Activated CD4-positive, alpha-beta memory T cell treated with anti-CD3 and anti-CD28 coated beads, Interleukin-2, amount 10 ng/mL, durations not matched to agents 7 days and 5 days (primary cell): ENCODE results near the gene FAM174C. TPM values are rescaled to one million over a fixed set of nuclear protein-coding genes. Genes with fewer than 3 reads are reported as not detected.
A peak's percentile ranks its signal among the peaks of the same experiment; 100 is the strongest.

Experiments
- CTCF ChIA-PET: fragments of 350-600 bp; sonication (Branson Sonifier 250); formaldehyde crosslinking; loops from one replicate; lab custom pipeline; 2021; ENCODE audit warnings: antibody characterized with exemption, inconsistent platforms; lab: Charles Lee
- POLR2A ChIA-PET: fragments of 350-600 bp; sonication (Branson Sonifier 250); formaldehyde crosslinking; loops from one replicate; lab custom pipeline; 2021; ENCODE audit warnings: antibody characterized with exemption; lab: Charles Lee
- DNase-seq: peaks from one replicate; pipeline ENCODE4 v3.0.0-alpha.2; 2020
- H3K27ac Mint-ChIP-seq: one replicate; pipeline ENCODE4 v1.8.0; 2021; ENCODE audit warnings: mild to moderate bottlenecking, mixed read lengths
- H3K27me3 Mint-ChIP-seq: one replicate; pipeline ENCODE4 v1.8.0; 2021; ENCODE audit warnings: mixed read lengths
- H3K36me3 Mint-ChIP-seq: one replicate; pipeline ENCODE4 v1.8.0; 2021; ENCODE audit warnings: low read depth, mixed read lengths
- H3K4me1 Mint-ChIP-seq: one replicate; pipeline ENCODE4 v1.8.0; 2021; ENCODE audit warnings: mixed read lengths
- H3K4me3 Mint-ChIP-seq: one replicate; pipeline ENCODE4 v1.8.0; 2021; ENCODE audit warnings: mild to moderate bottlenecking, mixed read lengths
- H3K9me3 Mint-ChIP-seq: one replicate; pipeline ENCODE4 v1.8.0; 2021; ENCODE audit warnings: mixed read lengths
- total RNA-seq, 2 experiments: library from RNA; stranded (reverse); gene quantifications; one replicate each; pipeline ENCODE4 v1.2.3, GENCODE V29; 2021

FAM174C gene
- total RNA-seq, 2 experiments from 2014 or later, result 45.9 to 50.1 TPM

DNA sequence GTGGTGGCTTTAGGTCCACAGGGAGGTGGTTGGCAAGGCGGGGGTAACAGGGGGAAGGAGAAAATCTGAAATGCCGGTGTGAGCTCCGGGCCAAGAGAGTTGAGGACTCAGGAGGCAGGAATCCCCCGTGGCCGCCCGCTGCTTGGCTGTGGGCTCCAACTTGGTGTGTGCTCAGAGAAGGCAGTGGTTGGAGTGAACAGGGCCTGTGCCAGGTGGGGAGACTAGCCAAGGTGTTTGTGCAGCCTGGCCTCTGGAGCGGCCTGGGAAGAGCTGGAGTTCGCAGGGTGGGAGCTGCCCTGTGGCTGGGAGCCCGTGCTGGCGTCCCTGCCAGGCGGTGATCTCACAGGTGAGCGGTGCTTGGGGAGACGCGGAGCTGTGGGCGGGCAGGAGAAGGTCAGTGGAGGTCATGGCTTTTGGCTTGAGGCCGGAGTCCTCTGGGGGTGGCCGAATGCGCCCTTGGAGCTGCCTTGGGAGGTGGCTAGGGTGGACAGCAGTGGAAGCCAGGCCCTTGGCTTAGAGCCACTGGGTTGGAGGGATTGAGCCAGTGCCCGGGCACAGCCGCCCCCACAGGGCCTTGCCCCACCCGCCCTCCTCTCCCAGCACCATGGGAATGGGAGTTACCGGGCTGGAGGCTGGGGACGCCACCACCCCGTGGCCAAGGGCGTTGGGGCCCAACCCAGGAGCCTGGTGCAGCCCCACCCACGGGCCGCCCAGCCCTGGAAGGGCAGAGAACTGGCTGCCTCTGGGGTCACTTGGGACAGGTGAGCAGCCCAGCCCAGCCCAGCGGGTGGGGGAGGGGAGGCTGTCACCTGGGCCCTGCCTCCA is 13.3 kb upstream of the FAM174C start:
- no peaks in the 10 kb centered on the region for H3K9me3 Mint-ChIP-seq
- peak overlapping the region; percentile 94 for H3K27ac Mint-ChIP-seq
- H3K27me3 Mint-ChIP-seq, result no peaks in the 10 kb centered on the region
- peak overlapping the region; percentile 93 for H3K4me3 Mint-ChIP-seq
- POLR2A ChIA-PET, result interaction anchor here (0.6 to 10.9 kb wide), 7 partner anchors 6 to 48 kb away, joined by 3 to 162 read pairs (median 8); partner anchors contain the start of genes CIRBP and FAM174C
- peaks cover 58% of the 10 kb centered on the region for H3K4me1 Mint-ChIP-seq
- DNase-seq, result no peak
- peaks cover 31% of the 10 kb centered on the region for H3K36me3 Mint-ChIP-seq
- CTCF ChIA-PET, result interaction anchor here (11.2 kb wide), 1 partner anchor 17 kb away, joined by 412 read pairs; no protein-coding TSS in a partner anchor

DNA sequence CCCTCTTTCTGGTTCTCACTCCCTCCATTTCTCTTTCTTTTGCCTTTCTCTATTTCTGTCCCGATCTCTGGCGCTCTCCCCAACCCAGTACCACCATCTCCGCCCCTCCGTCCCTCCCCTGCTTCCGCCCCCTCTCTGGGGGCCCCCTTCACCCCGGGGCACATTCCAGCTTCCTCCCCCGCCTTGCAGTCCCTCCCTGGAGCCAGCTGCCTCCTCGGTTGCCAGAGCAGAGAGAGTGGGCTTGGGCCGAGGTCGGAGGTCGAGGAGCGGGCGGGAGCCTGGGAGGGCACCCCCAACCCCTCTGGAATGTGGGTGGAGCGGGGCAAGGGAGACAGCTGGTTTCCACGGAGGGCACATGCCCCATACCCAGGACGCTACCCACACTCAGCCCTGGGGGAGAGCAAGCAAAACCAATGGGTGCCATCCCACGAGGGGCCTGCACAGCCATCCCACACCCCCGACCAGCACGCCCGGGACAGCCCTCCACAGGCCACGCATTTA is 12.7 kb upstream of the FAM174C start:
- Mint-ChIP-seq H3K27ac (no peak overlapping the region), H3K36me3 (peaks cover 26% of the 10 kb centered on the region), H3K4me3 (peak overlapping the region; percentile 24), H3K4me1 (peaks cover 60% of the 10 kb centered on the region), H3K27me3 (peaks cover 3% of the 10 kb centered on the region), H3K9me3 (no peaks in the 10 kb centered on the region)
- no peak for DNase-seq
- POLR2A ChIA-PET, result interaction anchor here (3.8 to 10.9 kb wide), 2 partner anchors 10 to 18 kb away, joined by 27 to 162 read pairs; no protein-coding TSS in a partner anchor
- CTCF ChIA-PET, result interaction anchor here (11.2 kb wide), 1 partner anchor 18 kb away, joined by 412 read pairs; no protein-coding TSS in a partner anchor

DNA sequence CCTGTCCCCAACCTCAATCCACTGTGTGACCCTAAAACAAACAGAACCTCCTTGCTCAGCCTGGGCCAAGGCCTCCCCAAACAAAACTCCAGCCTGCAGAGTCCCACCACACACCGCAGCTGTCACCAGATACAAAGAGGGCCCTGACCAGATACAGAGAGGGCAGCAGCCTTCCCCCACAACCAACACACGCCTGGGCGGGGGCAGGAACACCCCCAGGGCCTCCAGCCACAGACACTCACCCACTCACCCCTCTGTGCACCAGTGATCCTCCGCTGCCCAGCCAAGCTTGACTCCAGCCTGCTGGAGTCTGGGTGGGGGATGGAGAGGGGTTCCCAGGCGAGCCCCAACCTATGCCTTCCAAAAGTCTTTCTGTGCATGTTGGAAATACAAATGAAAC is 12.1 kb upstream of the FAM174C start:
- Mint-ChIP-seq H3K4me3 (peak overlapping the region; percentile 41), H3K27me3 (peaks cover 3% of the 10 kb centered on the region), H3K4me1 (peaks cover 58% of the 10 kb centered on the region), H3K27ac (no peak overlapping the region), H3K36me3 (peaks cover 21% of the 10 kb centered on the region), H3K9me3 (no peaks in the 10 kb centered on the region)
- ChIA-PET CTCF (interaction anchor here (11.2 kb wide), 1 partner anchor 18 kb away, joined by 412 read pairs; no protein-coding TSS in a partner anchor), POLR2A (interaction anchor here (3.8 to 10.9 kb wide), 2 partner anchors 11 to 19 kb away, joined by 27 to 162 read pairs; no protein-coding TSS in a partner anchor)
- DNase-seq, result no peak

DNA sequence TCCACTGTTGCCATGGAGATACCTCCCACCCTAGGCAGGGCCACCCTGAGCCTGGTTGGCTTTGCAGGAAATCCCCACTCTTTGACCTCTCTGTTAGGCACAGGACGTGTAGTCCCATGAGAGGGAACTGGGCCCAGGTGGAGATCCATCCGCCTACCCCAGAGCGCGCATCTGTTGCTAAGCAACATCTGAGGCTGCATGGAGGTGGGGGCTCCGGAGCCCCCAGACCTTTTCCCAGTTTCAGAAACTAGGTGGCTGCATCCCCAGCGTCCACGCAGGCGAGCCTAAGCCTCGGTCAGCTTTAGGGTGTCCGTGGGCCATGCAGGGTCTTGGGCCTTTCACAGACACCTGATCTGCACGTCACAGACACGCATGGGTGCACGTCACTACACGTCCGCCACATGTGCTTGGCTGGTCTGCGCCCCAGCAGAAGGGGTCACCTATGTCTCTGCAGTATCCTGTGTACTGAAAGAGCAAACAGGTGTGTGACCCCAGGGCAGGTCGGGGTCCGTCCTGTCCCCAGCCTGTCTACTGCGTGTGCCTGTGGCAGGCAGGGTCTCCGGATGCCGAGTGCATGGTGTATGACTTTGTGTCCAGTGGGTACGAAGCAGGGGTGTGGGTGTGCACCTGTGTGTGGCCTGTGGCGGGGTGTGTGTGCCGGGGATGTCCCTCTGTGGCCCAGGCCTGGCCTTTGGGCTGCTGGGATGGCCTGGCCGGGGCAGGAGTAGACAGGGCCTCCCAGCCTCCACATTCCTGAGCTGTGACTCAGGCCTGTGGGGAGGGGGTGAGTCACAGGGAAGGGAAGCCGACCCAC is 10.3 kb upstream of the FAM174C start:
- Mint-ChIP-seq H3K4me1 (peaks cover 51% of the 10 kb centered on the region), H3K27ac (peak overlapping the region; percentile 65)
- no peak for DNase-seq

DNA sequence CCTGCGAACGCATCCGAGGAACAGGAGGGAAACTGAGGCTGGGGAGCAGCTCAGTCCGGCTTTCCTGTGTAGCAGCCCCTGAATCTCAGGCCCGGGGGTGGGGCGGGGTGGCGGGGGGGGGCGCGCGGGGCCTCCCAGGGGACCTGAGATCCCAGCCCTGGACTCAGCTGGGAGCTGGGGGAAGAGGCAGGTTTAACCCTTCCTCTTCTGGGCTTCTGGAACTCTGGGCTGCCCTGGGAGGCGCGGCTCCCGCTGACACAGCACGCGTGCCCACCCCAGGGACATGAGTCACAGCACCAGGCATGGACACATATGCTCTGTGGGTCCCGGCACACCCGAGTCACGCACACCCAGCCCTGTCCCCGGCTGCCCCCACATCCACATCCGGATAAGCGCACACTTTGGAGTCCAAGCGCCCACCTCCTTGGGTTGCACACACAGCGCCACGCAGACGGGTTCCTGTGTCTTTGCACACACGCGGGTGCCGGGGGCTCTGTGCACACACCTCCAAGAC is 9.7 kb upstream of the FAM174C start:
- Mint-ChIP-seq H3K27ac (peak overlapping the region; percentile 52), H3K4me1 (peaks cover 57% of the 10 kb centered on the region), H3K9me3 (no peaks in the 10 kb centered on the region), H3K36me3 (peaks cover 16% of the 10 kb centered on the region), H3K4me3 (peak overlapping the region; percentile 58), H3K27me3 (peaks cover 3% of the 10 kb centered on the region)
- peak; percentile 59 for DNase-seq
- ChIA-PET CTCF (interaction anchor here (1.0 to 11.2 kb wide), 7 partner anchors 12 to 244 kb away, joined by 3 to 412 read pairs (median 5); partner anchors contain the start of gene RNU6-2), POLR2A (interaction anchor here (1.0 to 10.9 kb wide), 6 partner anchors 8 to 198 kb away, joined by 5 to 266 read pairs (median 67); partner anchors contain the start of genes ARHGAP45, ATP5F1D, FAM174C and MIDN)

More for the DNA sequence above, 10.3 kb upstream of the FAM174C start:
- H3K36me3 Mint-ChIP-seq, result peaks cover 10% of the 10 kb centered on the region
- CTCF ChIA-PET, result interaction anchor here (1.4 to 11.2 kb wide), 4 partner anchors 11 to 244 kb away, joined by 3 to 412 read pairs (median 24); partner anchors contain the start of gene RNU6-2
- H3K27me3 Mint-ChIP-seq, result peaks cover 3% of the 10 kb centered on the region
- POLR2A ChIA-PET, result interaction anchor here (0.9 to 10.9 kb wide), 5 partner anchors 7 to 21 kb away, joined by 4 to 266 read pairs (median 119); partner anchors contain the start of genes ATP5F1D and FAM174C
- peak overlapping the region; percentile 44 for H3K4me3 Mint-ChIP-seq
- no peaks in the 10 kb centered on the region for H3K9me3 Mint-ChIP-seq

DNA sequence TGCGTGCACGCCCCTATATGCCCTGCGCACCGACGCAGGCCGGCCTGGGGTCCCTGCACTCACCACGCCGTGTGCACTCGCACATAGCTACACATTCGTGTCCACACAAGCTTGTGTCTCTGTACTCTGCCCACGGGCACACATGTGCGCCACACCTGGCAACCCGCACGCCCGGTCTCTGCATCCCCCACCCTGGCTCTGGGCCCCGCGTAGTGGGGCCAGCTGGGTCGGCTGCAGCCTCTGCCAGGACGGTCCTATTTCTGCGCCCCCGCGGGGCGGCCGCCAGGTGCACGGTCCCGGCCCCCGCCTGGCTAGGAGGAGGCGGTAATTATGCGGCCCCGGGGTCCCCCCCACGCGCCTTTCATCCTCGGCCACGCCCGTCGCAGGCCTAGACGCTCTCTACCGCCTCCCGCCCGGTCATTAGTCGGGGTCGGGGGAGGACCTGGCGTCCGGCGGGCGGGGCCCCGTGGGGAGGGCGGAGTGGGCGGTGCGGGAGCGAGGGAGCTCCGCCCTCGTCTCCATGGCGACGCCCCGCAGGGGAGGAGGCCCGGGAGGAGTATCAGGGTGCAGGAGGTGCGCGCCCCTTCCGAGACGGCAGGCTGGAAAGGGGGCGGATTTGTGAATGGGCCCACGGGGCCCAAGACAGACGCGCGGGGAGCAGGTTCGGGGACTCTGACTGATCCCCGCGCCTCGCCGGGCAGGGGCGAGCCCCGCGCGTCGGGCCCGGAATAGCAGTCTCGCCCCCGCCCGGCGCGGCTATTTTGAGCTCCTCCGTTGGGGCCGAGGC is 9.0 kb upstream of the FAM174C start:
- Mint-ChIP-seq H3K4me1 (peaks cover 62% of the 10 kb centered on the region), H3K36me3 (peaks cover 22% of the 10 kb centered on the region), H3K9me3 (no peaks in the 10 kb centered on the region), H3K27me3 (peaks cover 3% of the 10 kb centered on the region), H3K27ac (peak overlapping the region; percentile 52), H3K4me3 (peak overlapping the region; percentile 58)
- CTCF ChIA-PET, result interaction anchor here (0.6 to 11.2 kb wide), 19 partner anchors 9 to 619 kb away, joined by 3 to 412 read pairs (median 3); partner anchors contain the start of genes ABHD17A, ARHGAP45, ATP5F1D and FAM174C
- POLR2A ChIA-PET, result interaction anchor here (0.7 to 10.9 kb wide), 8 partner anchors 8 to 199 kb away, joined by 3 to 266 read pairs (median 14); partner anchors contain the start of genes ARHGAP45, ATP5F1D, FAM174C and MIDN
- peak; percentile 92 for DNase-seq

DNA sequence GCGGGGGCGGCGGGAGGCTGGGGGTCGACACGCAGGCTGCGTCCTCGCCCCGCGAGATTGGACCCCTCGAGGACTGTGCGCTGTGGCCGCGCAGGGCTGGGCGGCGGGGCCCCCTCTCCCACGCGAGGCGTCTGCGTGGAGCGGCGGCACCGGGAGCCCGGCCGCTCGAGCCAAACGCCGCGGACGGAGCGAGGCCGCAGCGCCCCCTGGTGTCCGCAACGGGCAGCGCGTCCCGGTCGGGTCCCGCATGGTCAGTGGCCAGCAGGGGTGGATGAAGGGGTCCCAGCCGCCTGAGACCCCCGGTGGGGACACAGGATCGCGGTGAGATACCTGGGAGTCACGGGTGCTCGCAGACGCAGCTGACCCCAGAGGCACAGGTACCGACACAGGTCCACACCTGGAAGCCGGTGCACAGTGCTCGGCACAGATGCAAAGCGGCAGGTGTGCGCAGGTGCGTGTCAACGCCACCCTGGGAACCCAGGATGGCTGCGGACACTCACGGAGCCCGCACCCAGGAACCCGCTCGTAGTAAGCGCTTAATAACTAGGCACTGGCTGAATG is 8.3 kb upstream of the FAM174C start:
- peak; percentile 76 for DNase-seq
- Mint-ChIP-seq H3K9me3 (no peaks in the 10 kb centered on the region), H3K27ac (no peak overlapping the region), H3K4me1 (peaks cover 62% of the 10 kb centered on the region), H3K27me3 (peaks cover 3% of the 10 kb centered on the region), H3K4me3 (peak overlapping the region; percentile 27), H3K36me3 (peaks cover 23% of the 10 kb centered on the region)
- ChIA-PET POLR2A (interaction anchor here (1.0 to 10.9 kb wide), 8 partner anchors 9 to 200 kb away, joined by 3 to 266 read pairs (median 14); partner anchors contain the start of genes ARHGAP45, ATP5F1D, FAM174C and MIDN), CTCF (interaction anchor here (0.6 to 11.2 kb wide), 17 partner anchors 8 to 618 kb away, joined by 3 to 412 read pairs (median 4); partner anchors contain the start of genes ABHD17A, ARHGAP45, ATP5F1D and FAM174C)

DNA sequence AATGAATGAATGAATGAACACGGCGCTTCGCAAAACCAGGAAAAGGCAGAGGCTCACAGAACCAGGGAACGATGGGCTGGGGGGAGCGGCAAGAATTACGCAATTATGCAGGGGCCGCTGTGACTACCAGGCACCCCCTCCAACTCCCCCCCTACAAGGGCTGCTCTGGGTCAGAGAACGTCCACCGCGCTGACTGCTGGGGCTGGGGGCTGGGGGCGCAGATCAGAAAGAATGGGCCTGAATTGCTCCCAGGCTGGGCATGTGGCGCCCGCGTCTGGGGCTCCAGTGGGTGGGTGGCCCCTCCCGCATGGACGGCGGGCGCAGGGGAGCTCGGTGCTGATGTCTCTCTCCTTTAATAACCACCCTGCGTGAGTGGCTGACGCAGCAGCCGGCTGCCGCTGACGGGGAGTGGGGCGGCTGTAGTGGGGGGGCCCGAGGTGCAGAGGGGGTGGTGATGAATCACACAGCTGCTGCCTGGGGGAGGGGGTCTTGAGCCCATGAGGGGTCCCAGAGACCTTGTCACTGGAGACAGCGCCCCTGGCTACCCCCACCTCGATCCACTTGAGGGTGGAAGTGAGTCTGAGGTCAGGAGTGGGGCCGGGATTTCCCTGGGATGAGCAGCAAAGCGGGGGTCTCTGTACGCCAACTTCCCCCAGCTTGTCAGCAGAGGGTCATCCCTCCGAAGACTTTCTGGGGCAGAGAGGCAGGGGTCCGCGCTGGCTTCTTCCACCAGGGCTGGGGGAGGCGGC is 7.7 kb upstream of the FAM174C start:
- DNase-seq, result no peak
- Mint-ChIP-seq H3K4me3 (peak overlapping the region; percentile 27), H3K27ac (no peak overlapping the region), H3K9me3 (no peaks in the 10 kb centered on the region), H3K4me1 (peaks cover 64% of the 10 kb centered on the region), H3K36me3 (peaks cover 28% of the 10 kb centered on the region), H3K27me3 (peaks cover 3% of the 10 kb centered on the region)
- POLR2A ChIA-PET, result interaction anchor here (1.4 to 10.9 kb wide), 4 partner anchors 10 to 137 kb away, joined by 3 to 266 read pairs (median 140); partner anchors contain the start of gene ATP5F1D
- CTCF ChIA-PET, result interaction anchor here (2.4 to 11.2 kb wide), 3 partner anchors 14 to 26 kb away, joined by 23 to 412 read pairs (median 44); partner anchors contain the start of gene ATP5F1D

DNA sequence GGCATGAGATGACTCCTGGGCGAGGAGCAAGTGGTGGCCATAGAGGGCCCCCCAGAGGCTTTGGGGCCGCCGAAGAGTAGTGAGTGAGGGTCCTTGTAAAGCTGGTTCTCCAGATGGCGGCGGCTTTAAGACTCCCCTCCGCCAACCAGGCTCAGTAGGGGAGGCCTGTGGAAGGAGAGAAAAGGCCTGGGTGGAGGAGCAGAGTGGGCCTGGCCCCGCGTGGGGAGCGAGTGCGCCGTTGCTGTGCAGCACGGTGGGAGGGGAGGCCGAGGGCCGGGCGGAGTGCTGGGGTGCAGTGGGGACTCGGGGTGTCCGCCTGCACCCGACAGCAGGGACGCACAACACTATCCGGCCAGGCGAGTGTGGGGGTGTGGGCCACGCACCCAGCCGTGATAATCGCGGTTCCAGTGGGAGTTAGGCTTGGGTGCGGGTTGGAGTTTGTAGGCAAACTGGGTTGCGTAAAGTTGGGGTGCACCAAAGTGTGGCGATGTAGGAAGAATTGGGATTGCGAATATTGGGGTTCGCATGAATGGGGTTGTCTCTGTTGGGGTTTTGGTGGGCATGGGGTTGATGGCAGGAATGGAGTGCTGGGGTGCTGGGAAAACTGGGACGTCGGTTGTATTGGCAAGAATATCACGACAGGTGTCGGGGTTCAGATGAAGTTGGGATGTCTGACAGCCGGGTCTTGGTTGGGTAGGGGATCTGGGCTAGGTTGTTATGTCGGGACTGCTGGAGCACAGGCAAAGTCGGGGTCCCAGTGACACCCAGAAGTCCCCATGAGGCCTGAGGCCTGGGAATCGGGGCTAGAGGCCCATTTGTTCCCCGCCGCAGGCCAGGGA is 6.9 kb upstream of the FAM174C start:
- POLR2A ChIA-PET, result interaction anchor here (0.6 to 10.9 kb wide), 49 partner anchors 10 to 628 kb away, joined by 3 to 266 read pairs (median 6); partner anchors contain the start of genes ABCA7, ARHGAP45, ATP5F1D and CBARP

More for the DNA sequence above, 6.9 kb upstream of the FAM174C start:
- CTCF ChIA-PET, result interaction anchor here (0.6 to 11.2 kb wide), 8 partner anchors 11 to 222 kb away, joined by 3 to 412 read pairs (median 10); partner anchors contain the start of genes ATP5F1D and REEP6
- Mint-ChIP-seq H3K36me3 (peaks cover 34% of the 10 kb centered on the region), H3K4me1 (peaks cover 64% of the 10 kb centered on the region), H3K9me3 (no peaks in the 10 kb centered on the region), H3K27me3 (peaks cover 3% of the 10 kb centered on the region), H3K27ac (peak overlapping the region; percentile 42), H3K4me3 (peak overlapping the region; percentile 51)
- no peak for DNase-seq
